ENCODE results near the gene RRP1. TPM values are rescaled to one million over a fixed set of nuclear protein-coding genes. Genes with fewer than 3 reads are reported as not detected.

RRP1 gene
- total and polyA plus RNA-seq, 10 of the 15 experiments (the other 5 are each of a cell fraction or from before 2014, with no cell fraction given): 0.34 to 70.8 (median 35.1) TPM

- TF ChIP-seq NKRF (conservative IDR thresholded peaks at IDR 0.05): no peak
Observed at GRCh38 chr21:43741423-43742096, 47.8 kb upstream of the RRP1 start (continued).

- peaks cover 18 to 26% of the 10 kb centered on the region in 2 experiments; a peak in 3 of 4 replicates for H3K36me3 ChIP-seq (ENCODE audit: control insufficient read depth in 2 of 2, insufficient read depth in 2 of 2, low read length in 1 of 2)
- H3K79me2 ChIP-seq (ENCODE audit: control insufficient read depth, insufficient read depth, low read length): no peaks in the 10 kb centered on the region
- H3K4me3 ChIP-seq: no peak overlapping the region
- no peaks in the 10 kb centered on the region for H4K20me1 ChIP-seq (ENCODE audit: control insufficient read depth, insufficient read depth)
- no peak for TF ChIP-seq SMAD1 (IDR thresholded peaks at IDR 0.05; ENCODE audit: low read depth, partially characterized antibody)
- no peak for TF ChIP-seq NR2C1 (IDR thresholded peaks at IDR 0.05)
- no peak for TF ChIP-seq BCL3 (IDR thresholded peaks at IDR 0.05; ENCODE audit: borderline replicate concordance, insufficient read depth, low read depth, low read length, poor library complexity, severe bottlenecking)
- TF ChIP-seq JUNB (IDR thresholded peaks at IDR 0.05): no peak
- no peak for TF ChIP-seq NFYB (IDR thresholded peaks at IDR 0.05; ENCODE audit: insufficient read depth, low read depth, low read length)
- no peak for TF ChIP-seq POLR2A (IDR thresholded peaks at IDR 0.05; ENCODE audit: low read depth, low read length)
- TF ChIP-seq ZNF217 (IDR thresholded peaks at IDR 0.05): no peak
- no peaks in the 10 kb centered on the region for H3K27me3 ChIP-seq (replicated peaks in 1 of 2; ENCODE audit: control insufficient read depth in 2 of 2, insufficient read depth in 2 of 2, low read length in 1 of 2)
- ChIA-PET CTCF (no interaction called here), SMC1A (ENCODE audit: uncharacterized antibody, unreplicated experiment) (no interaction called here), RAD21 (ENCODE audit: unreplicated experiment) (no interaction called here), POLR2A (no interaction called here)
- H3K9me3 ChIP-seq (replicated peaks; ENCODE audit: control insufficient read depth, insufficient read depth, low read length): no peaks in the 10 kb centered on the region
- H3K27ac ChIP-seq (ENCODE audit: control insufficient read depth, insufficient read depth): no peak overlapping the region
- in situ Hi-C loops (cut with MboI) (no loop called here), intact Hi-C loops (cut with micrococcal nuclease; ENCODE audit: unreplicated experiment) (no loop called here)
- H3K4me1 ChIP-seq (ENCODE audit: control insufficient read depth, insufficient read depth, low read length): no peaks in the 10 kb centered on the region
- no peak overlapping the region for H2AFZ ChIP-seq (ENCODE audit: control insufficient read depth, low read depth, low read length)
- 94% methylated on average over 8 of the region's 8 CpGs for WGBS (ENCODE audit: insufficient coverage, insufficient replicate concordance, low lambda C conversion rate, missing lambda C conversion rate)
- no peak overlapping the region for H3K4me2 ChIP-seq (ENCODE audit: control insufficient read depth, insufficient read depth)
- ATAC-seq (no peak), DNase-seq (ENCODE audit: low read depth, low spot score) (no peak), FAIRE-seq (no peak)
- no peak overlapping the region for H3K9ac ChIP-seq (ENCODE audit: control insufficient read depth, insufficient read depth, low read length)
- BruUV-seq (replicated peaks): no TSS peak
Observed at GRCh38 chr21:43743947-43744346, 45.4 kb upstream of the RRP1 start.

Data from GM12878 (cell line).